B cell (primary cell): ENCODE results near the gene MLXIP.

Source experiments
- CTCF ChIP-seq: fragments of 200-600 bp; IDR thresholded peaks from one replicate; pipeline ENCODE4 v1.8.0; 2022; ENCODE audit warnings: antibody characterized with exemption, mild to moderate bottlenecking
- EZH2 ChIP-seq: IDR thresholded peaks from 2 replicates; pipeline ENCODE4 v1.6.1; 2012; ENCODE audit warnings: borderline replicate concordance, low read depth, mild to moderate bottlenecking, moderate library complexity, low read length; ENCODE audit not compliant: insufficient read depth, poor library complexity, severe bottlenecking

DNA sequence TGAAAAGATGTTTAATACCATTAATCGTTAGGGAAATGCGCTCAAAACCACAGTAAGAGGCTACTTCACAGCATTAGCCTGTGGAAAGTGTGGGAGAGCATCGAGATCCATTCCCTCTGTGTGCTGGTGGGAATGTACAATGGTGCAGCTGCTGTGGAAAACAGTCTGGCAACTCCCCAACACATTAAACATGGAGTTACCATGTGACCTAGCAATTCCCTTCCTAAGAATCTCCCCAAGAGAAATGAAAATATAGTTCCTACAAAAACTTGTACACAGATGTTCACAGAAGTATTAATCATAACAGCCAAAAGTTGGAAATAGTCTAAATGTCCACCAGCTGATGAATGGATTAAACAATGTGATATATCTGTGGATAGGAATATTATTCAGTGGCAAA lies 23.8 kb downstream of the MLXIP start:
- TF ChIP-seq CTCF, result no peak
- TF ChIP-seq EZH2, result no peak
